MM.1S (cell line): ENCODE results near the gene AGFG1.

Source experiments
- DNase-seq: peaks from one replicate; pipeline ENCODE4 v3.0.0-alpha.2; 2015
- H2AFZ ChIP-seq: fragments of 300-600 bp; sonication (generic); 2 replicates; pipeline ENCODE4 v1.6.0; 2016; ENCODE audit warnings: antibody characterized with exemption, low read length
- H3F3A ChIP-seq: fragments of 300-600 bp; sonication (generic); 2 replicates; pipeline ENCODE4 v1.6.1; 2016; ENCODE audit warnings: mild to moderate bottlenecking, antibody characterized with exemption, low read length, moderate library complexity, mixed read lengths; ENCODE audit not compliant: insufficient read depth
- H3K27ac ChIP-seq: fragments of 300-600 bp; sonication (generic); 2 replicates; pipeline ENCODE4 v1.5.1; 2016; ENCODE audit warnings: mild to moderate bottlenecking, low read length
- H3K27me3 ChIP-seq: fragments of 300-600 bp; sonication (generic); replicated peaks from 2 replicates; pipeline ENCODE4 v1.6.0; 2016; ENCODE audit warnings: low read length; ENCODE audit not compliant: insufficient read depth
- H3K36me3 ChIP-seq: fragments of 300-600 bp; sonication (generic); replicated peaks from 2 replicates; pipeline ENCODE4 v1.6.1; 2016; ENCODE audit warnings: mild to moderate bottlenecking, low read length, mixed read lengths; ENCODE audit not compliant: insufficient read depth
- H3K4me1 ChIP-seq: fragments of 300-600 bp; sonication (generic); 2 replicates; pipeline ENCODE4 v1.6.1; 2016; ENCODE audit warnings: low read length, mixed read lengths
- H3K4me2 ChIP-seq: fragments of 300-600 bp; sonication (generic); 2 replicates; pipeline ENCODE4 v1.6.0; 2016; ENCODE audit warnings: low read depth, low read length
- H3K4me3 ChIP-seq: fragments of 300-600 bp; sonication (generic); 2 replicates; pipeline ENCODE4 v1.5.1; 2016; ENCODE audit warnings: low read length, mixed read lengths
- H3K79me2 ChIP-seq: fragments of 300-600 bp; sonication (generic); 2 replicates; pipeline ENCODE4 v1.6.1; 2016; ENCODE audit warnings: mixed run types, low read length, mixed read lengths
- H3K9ac ChIP-seq: fragments of 300-600 bp; sonication (generic); 2 replicates; pipeline ENCODE4 v1.6.1; 2016; ENCODE audit warnings: low read length, mixed read lengths
- H3K9me2 ChIP-seq: fragments of 300-600 bp; sonication (generic); replicated peaks from 2 replicates; pipeline ENCODE4 v1.6.1; 2016; ENCODE audit warnings: mild to moderate bottlenecking, low read length, mixed read lengths; ENCODE audit not compliant: insufficient read depth
- H3K9me3 ChIP-seq: fragments of 300-600 bp; sonication (generic); replicated peaks from 2 replicates; pipeline ENCODE4 v1.6.1; 2016; ENCODE audit warnings: mild to moderate bottlenecking, low read length, mixed read lengths; ENCODE audit not compliant: insufficient read depth
- H4K20me1 ChIP-seq: fragments of 300-600 bp; sonication (generic); 2 replicates; pipeline ENCODE4 v1.6.1; 2016; ENCODE audit warnings: mild to moderate bottlenecking, low read length, moderate library complexity, mixed read lengths; ENCODE audit not compliant: insufficient read depth
- EZH2 ChIP-seq: fragments of 300-600 bp; sonication (generic); optimal IDR thresholded peaks from 2 replicates; pipeline ENCODE3; 2017; ENCODE audit warnings: low read depth, mild to moderate bottlenecking, antibody characterized with exemption, low read length, mixed read lengths
- EZH2phosphoT487 ChIP-seq: fragments of 300-600 bp; sonication (generic); IDR thresholded peaks from 2 replicates; pipeline ENCODE4 v1.6.1; 2018; ENCODE audit warnings: antibody characterized with exemption, low read length
- TF ChIP-seq, protein P1 (sequence below): fragments of 300-600 bp; sonication (generic); IDR thresholded peaks from 2 replicates; pipeline ENCODE4 v1.5.1; 2016; ENCODE audit warnings: antibody characterized with exemption, low read length, mixed read lengths

Gene AGFG1

DNA sequence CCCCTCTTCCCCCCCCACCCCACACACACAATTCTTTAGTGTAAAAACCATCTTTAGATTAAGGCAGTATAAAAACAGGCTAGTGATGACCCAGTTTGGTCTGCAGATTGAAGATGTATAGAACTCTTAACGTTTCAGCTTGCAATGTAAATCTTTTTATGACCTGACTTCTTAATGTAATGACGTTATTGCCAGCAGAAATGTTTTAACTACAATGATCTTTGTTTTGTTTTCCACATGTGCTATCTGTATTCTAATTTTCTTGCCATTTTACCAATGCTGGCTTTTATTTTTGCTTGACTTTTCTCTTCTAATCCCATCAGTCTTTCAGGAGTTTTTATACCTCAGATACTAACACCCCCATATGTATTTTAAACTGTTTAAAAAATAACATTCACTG, 25.2 kb downstream of the AGFG1 start:
- no peak overlapping the region for H3K4me3 ChIP-seq
- peaks cover 3% of the 10 kb centered on the region; the same call in 1 of the 2 replicates for H4K20me1 ChIP-seq
- peaks cover 89% of the 10 kb centered on the region for H3K79me2 ChIP-seq
- DNase-seq, result no peak
- H3K4me2 ChIP-seq, result no peak overlapping the region
- no peak overlapping the region for H2AFZ ChIP-seq
- no peaks in the 10 kb centered on the region for H3K9me3 ChIP-seq
- no peak overlapping the region for H3K27ac ChIP-seq
- no peaks in the 10 kb centered on the region for H3K4me1 ChIP-seq
- TF ChIP-seq EZH2phosphoT487, result no peak
- no peak for TF ChIP-seq EZH2
- TF ChIP-seq, protein P1, sequence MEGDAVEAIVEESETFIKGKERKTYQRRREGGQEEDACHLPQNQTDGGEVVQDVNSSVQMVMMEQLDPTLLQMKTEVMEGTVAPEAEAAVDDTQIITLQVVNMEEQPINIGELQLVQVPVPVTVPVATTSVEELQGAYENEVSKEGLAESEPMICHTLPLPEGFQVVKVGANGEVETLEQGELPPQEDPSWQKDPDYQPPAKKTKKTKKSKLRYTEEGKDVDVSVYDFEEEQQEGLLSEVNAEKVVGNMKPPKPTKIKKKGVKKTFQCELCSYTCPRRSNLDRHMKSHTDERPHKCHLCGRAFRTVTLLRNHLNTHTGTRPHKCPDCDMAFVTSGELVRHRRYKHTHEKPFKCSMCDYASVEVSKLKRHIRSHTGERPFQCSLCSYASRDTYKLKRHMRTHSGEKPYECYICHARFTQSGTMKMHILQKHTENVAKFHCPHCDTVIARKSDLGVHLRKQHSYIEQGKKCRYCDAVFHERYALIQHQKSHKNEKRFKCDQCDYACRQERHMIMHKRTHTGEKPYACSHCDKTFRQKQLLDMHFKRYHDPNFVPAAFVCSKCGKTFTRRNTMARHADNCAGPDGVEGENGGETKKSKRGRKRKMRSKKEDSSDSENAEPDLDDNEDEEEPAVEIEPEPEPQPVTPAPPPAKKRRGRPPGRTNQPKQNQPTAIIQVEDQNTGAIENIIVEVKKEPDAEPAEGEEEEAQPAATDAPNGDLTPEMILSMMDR, result no peak
- H3K27me3 ChIP-seq, result no peaks in the 10 kb centered on the region
- no peaks in the 10 kb centered on the region for H3F3A ChIP-seq
- no peaks in the 10 kb centered on the region for H3K9me2 ChIP-seq
- H3K9ac ChIP-seq, result no peak overlapping the region
- no peaks in the 10 kb centered on the region; the same call in 1 of the 2 replicates for H3K36me3 ChIP-seq

DNA sequence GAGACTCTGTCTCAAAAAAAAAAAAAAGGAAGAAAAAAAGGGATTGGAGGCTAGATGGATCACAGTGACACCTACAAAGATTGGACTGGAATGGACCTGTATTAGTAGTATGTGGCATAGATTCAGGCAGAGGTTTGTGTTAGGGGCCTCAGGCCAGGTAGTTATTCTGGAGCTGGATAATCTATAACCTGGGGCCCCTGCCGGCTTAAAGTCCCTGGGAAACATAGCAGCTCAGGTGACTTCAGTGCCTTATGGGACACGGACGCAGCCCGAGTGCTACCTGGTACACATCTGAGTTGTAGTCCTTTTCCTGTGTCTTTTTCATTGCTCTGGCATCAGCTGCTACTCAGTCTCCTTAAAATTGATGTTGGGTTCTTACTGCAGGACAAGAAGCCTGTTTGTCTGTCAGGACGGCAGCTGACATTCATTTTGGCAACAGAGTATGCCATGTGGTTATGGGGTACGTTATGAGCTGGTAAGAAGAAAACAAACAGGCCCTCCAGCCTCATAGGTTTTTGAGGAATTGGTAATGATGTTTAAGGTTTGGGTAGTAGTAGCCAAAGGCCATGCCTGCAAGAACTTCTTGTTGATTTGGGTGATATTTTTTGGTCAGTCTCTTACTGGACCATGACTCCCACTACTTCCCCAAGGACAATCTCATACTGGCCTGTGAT, 27.8 kb downstream of the AGFG1 start:
- Histone ChIP-seq H3K36me3 (no peaks in the 10 kb centered on the region; the same call in 1 of the 2 replicates), H3K9ac (no peak overlapping the region), H3K9me3 (no peaks in the 10 kb centered on the region), H3K4me2 (no peak overlapping the region), H3F3A (no peaks in the 10 kb centered on the region), H3K4me1 (peaks cover 2% of the 10 kb centered on the region; the same call in 1 of the 2 replicates), H4K20me1 (peaks cover 15% of the 10 kb centered on the region; the same call in 1 of the 2 replicates), H3K27me3 (no peaks in the 10 kb centered on the region), H3K79me2 (peaks cover 93% of the 10 kb centered on the region), H3K9me2 (no peaks in the 10 kb centered on the region), H3K27ac (no peak overlapping the region), H3K4me3 (no peak overlapping the region), H2AFZ (no peak overlapping the region)
- TF ChIP-seq EZH2phosphoT487, result no peak
- no peak for TF ChIP-seq EZH2
- TF ChIP-seq, protein P1, result no peak
- no peak for DNase-seq

DNA sequence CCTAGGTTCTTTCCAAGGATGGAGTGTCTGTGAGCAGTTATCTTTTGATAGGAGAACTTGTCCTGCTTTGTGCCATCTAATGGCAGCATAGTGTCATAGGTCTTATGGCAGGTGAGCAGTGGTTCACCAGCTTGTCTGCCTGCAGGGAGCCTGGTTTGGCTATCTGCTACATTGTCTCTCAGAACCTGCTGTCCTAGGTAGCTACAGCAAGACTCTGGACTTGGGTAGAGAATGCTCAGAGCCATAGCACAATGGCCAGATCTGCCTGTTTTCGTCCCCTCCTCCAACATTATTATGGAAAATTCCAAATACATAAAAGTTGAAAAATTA, 28.3 kb downstream of the AGFG1 start:
- no peak overlapping the region for H3K9ac ChIP-seq
- no peak overlapping the region for H3K4me2 ChIP-seq
- H3K27me3 ChIP-seq, result no peaks in the 10 kb centered on the region
- peaks cover 16% of the 10 kb centered on the region; the same call in 1 of the 2 replicates for H4K20me1 ChIP-seq
- no peaks in the 10 kb centered on the region for H3F3A ChIP-seq
- H3K4me1 ChIP-seq, result peaks cover 6% of the 10 kb centered on the region; the same call in 1 of the 2 replicates
- H3K27ac ChIP-seq, result no peak overlapping the region
- no peak overlapping the region for H2AFZ ChIP-seq
- H3K4me3 ChIP-seq, result no peak overlapping the region
- DNase-seq, result no peak
- H3K9me3 ChIP-seq, result no peaks in the 10 kb centered on the region
- H3K36me3 ChIP-seq, result no peaks in the 10 kb centered on the region
- peaks cover 93% of the 10 kb centered on the region for H3K79me2 ChIP-seq
- no peak for TF ChIP-seq EZH2phosphoT487
- no peak for TF ChIP-seq EZH2
- TF ChIP-seq, protein P1, result no peak
- no peaks in the 10 kb centered on the region for H3K9me2 ChIP-seq
